SH-SY5Y (cell line): ENCODE measurements around the gene PGM2.

Experiments used
- GATA2 ChIP-seq: IDR thresholded peaks from 2 replicates; pipeline ENCODE4 v1.6.1; 2011; ENCODE audit warnings: mild to moderate bottlenecking, low read depth, low read length
- GATA3 ChIP-seq: IDR thresholded peaks from 2 replicates; pipeline ENCODE4 v1.6.1; 2011; ENCODE audit warnings: low read depth, mild to moderate bottlenecking, low read length, moderate library complexity

GRCh38 chr4:37827802-37828321 is 1.4 kb downstream of the PGM2 start:
- TF ChIP-seq GATA3 (no peak), GATA2 (no peak)
